K562 (cell line): ENCODE data around the gene MICU1. TPM values are rescaled to one million over a fixed set of nuclear protein-coding genes. Genes with fewer than 3 reads are reported as not detected.
A peak's percentile ranks its signal among the peaks of the same experiment; 100 is the strongest.

Experiments
- CREB3 ChIP-seq: fragments of 450-650 bp; conservative IDR thresholded peaks from 2 replicates; pipeline ENCODE4 v1.6.1; 2016; ENCODE audit warnings: missing genetic modification characterization, low read depth, mild to moderate bottlenecking, missing compliant biosample characterization, moderate library complexity
- CTBP1 ChIP-seq: fragments of 450-650 bp; IDR thresholded peaks from 2 replicates; pipeline ENCODE4 v1.6.1; 2016; ENCODE audit warnings: borderline replicate concordance
- ERF ChIP-seq: fragments of 450-650 bp; formaldehyde crosslinking; IDR thresholded peaks from 2 replicates; pipeline ENCODE4 v1.4.0; 2020; ENCODE audit warnings: mild to moderate bottlenecking, mixed read lengths
- GABPB1 ChIP-seq: sonication (generic); formaldehyde crosslinking; IDR thresholded peaks from 2 replicates; pipeline ENCODE4 v1.8.0; 2022; ENCODE audit warnings: mild to moderate bottlenecking, missing genetic modification reagents
- NELFE ChIP-seq: IDR thresholded peaks from 2 replicates; pipeline ENCODE4 v1.6.1; 2011; ENCODE audit warnings: mild to moderate bottlenecking; ENCODE audit not compliant: insufficient read depth, insufficient read length
- NEUROD1 ChIP-seq: fragments of 150-350 bp; IDR thresholded peaks from 2 replicates; pipeline ENCODE4 v1.6.1; 2014; ENCODE audit warnings: borderline replicate concordance, low read length, low read depth; ENCODE audit not compliant: partially characterized antibody
- PCBP2 ChIP-seq: fragments of 200-400 bp; formaldehyde crosslinking; IDR thresholded peaks from 2 replicates; pipeline ENCODE4 v1.6.1; 2018; ENCODE audit warnings: low read length, low read depth, mild to moderate bottlenecking, moderate library complexity; ENCODE audit not compliant: poor library complexity, severe bottlenecking
- PHB ChIP-seq: fragments of 250-450 bp; sonication (Bioruptor Pico); IDR thresholded peaks from 2 replicates; pipeline ENCODE4 v1.5.0; 2021
- POLR2B ChIP-seq: fragments of 450-650 bp; IDR thresholded peaks from 2 replicates; pipeline ENCODE4 v1.6.1; 2018; ENCODE audit warnings: low read depth; ENCODE audit not compliant: partially characterized antibody
- SIN3B ChIP-seq: fragments of 450-650 bp; IDR thresholded peaks from 2 replicates; pipeline ENCODE4 v1.6.1; 2017; ENCODE audit warnings: low read depth, mild to moderate bottlenecking, moderate library complexity
- TAL1 ChIP-seq: fragments of 450-650 bp; IDR thresholded peaks from 2 replicates; pipeline ENCODE4 v1.6.1; 2016; ENCODE audit warnings: mild to moderate bottlenecking
- THAP12 ChIP-seq: fragments of 250-450 bp; sonication (Bioruptor Pico); IDR thresholded peaks from 2 replicates; pipeline ENCODE4 v1.9.0; 2021; ENCODE audit warnings: mild to moderate bottlenecking, inconsistent platforms
- TOE1 ChIP-seq, 2 experiments: fragments of 450-650 bp in 1 of 2; sonication (generic) in 1 of 2; formaldehyde crosslinking in 1 of 2; IDR thresholded peaks; 2 replicates each; pipeline versions ENCODE4 v1.7.1 to v1.8.0; 2016 to 2022; ENCODE audit warnings: borderline replicate concordance in 2 of 2, mild to moderate bottlenecking in 2 of 2, antibody characterized with exemption in 1 of 2, inconsistent platforms in 1 of 2, low read depth in 1 of 2, missing genetic modification reagents in 1 of 2, moderate library complexity in 1 of 2
- ZBTB1 ChIP-seq: sonication (generic); formaldehyde crosslinking; IDR thresholded peaks from 2 replicates; pipeline ENCODE4 v1.8.1; 2023; ENCODE audit warnings: missing genetic modification reagents, low read depth, mild to moderate bottlenecking, borderline replicate concordance
- ZKSCAN3 ChIP-seq: fragments of 250-450 bp; sonication (Bioruptor Pico); IDR thresholded peaks from 2 replicates; pipeline ENCODE4 v1.4.0; 2020
- ZNF311 ChIP-seq: fragments of 250-450 bp; sonication (Bioruptor Pico); IDR thresholded peaks from 2 replicates; pipeline ENCODE4 v1.4.0; 2020; ENCODE audit warnings: mild to moderate bottlenecking, moderate library complexity
- ZNF695 ChIP-seq: fragments of 450-650 bp; formaldehyde crosslinking; IDR thresholded peaks from 2 replicates; pipeline ENCODE4 v1.4.0; 2020; ENCODE audit warnings: mild to moderate bottlenecking, moderate library complexity
- ZNF76 ChIP-seq: fragments of 250-450 bp; sonication (Bioruptor Pico); IDR thresholded peaks from 2 replicates; pipeline ENCODE4 v1.4.0; 2020; ENCODE audit warnings: mild to moderate bottlenecking, moderate library complexity, borderline replicate concordance
- polyA plus RNA-seq, 8 experiments: library from polyadenylated mRNA; depleted of rRNA in 4 of 8; stranded (reverse) in 5 of 8; unstranded in 3 of 8; fragments of >200 nt; fragmentation: Nextera tagmentation in 2 of 8; fragmentation: Illumina TruSeq in 1 of 8; extraction: Ambion mirVana in 2 of 8; extraction: Trizol in 1 of 8; gene quantifications; 2 replicates each; pipeline versions ENCODE4 v1.2.1 to v1.2.3, GENCODE V29; 2011 to 2014; ENCODE audit warnings: inconsistent platforms in 1 of 8, missing spikeins in 1 of 8
- total RNA-seq, 7 experiments: library from RNA; depleted of rRNA in 6 of 7; stranded (reverse); fragments of >200 nt in 6 of 7; fragmentation: Illumina TruSeq in 2 of 7; extraction: Trizol in 2 of 7; gene quantifications; 2 replicates each; pipeline versions ENCODE4 v1.2.1 to v1.2.3, GENCODE V29; 2011 to 2021; ENCODE audit warnings: low replicate concordance in 1 of 7
- TF ChIP-seq, protein P1 (sequence below): IDR thresholded peaks from 2 replicates; pipeline ENCODE4 v1.6.1; 2014; ENCODE audit warnings: antibody characterized with exemption
- TF ChIP-seq, protein P2 (sequence below): fragments of 450-650 bp; IDR thresholded peaks from 2 replicates; pipeline ENCODE4 v1.6.1; 2016; ENCODE audit warnings: borderline replicate concordance

The MICU1 gene
- total and polyA plus RNA-seq, 9 of the 15 experiments (the other 6 are each of a cell fraction or from before 2014, with no cell fraction given) = 29.3 to 76.8 (median 48.4) TPM

GRCh38 chr10:72319416-72320254 is 306.2 kb downstream of the MICU1 start (continued):
- TF ChIP-seq GABPB1 (CRISPR knock-in tag) (no peak), THAP12 (CRISPR knock-in tag) (0 out of 2 replicates have a peak, but pooled peaks have one; percentile 23), PCBP2 (no peak), ZNF76 (no peak; the same call in none of the 2 replicates), NELFE (no peak), CREB3 (tag) (no peak), ZKSCAN3 (CRISPR knock-in tag) (no peak), ERF (CRISPR knock-in tag) (peak; percentile 47; the same call in 1 of the 2 replicates), PHB (CRISPR knock-in tag) (no peak), CTBP1 (peak; percentile 19), TOE1 (IDR thresholded peaks at IDR 0.05; ENCODE audit: borderline replicate concordance) (no peak), TOE1 (CRISPR knock-in tag; IDR thresholded peaks at IDR 0.05; ENCODE audit: borderline replicate concordance, low read depth) (peak; percentile 61; the same call in 1 of the 2 replicates), POLR2B (no peak), ZNF695 (CRISPR knock-in tag) (no peak), ZNF311 (peak; percentile 85), NEUROD1 (no peak), SIN3B (0 out of 2 replicates have a peak, but pooled peaks have one; percentile 8), TAL1 (no peak), ZBTB1 (CRISPR knock-in tag) (no peak)
- TF ChIP-seq, protein P1, sequence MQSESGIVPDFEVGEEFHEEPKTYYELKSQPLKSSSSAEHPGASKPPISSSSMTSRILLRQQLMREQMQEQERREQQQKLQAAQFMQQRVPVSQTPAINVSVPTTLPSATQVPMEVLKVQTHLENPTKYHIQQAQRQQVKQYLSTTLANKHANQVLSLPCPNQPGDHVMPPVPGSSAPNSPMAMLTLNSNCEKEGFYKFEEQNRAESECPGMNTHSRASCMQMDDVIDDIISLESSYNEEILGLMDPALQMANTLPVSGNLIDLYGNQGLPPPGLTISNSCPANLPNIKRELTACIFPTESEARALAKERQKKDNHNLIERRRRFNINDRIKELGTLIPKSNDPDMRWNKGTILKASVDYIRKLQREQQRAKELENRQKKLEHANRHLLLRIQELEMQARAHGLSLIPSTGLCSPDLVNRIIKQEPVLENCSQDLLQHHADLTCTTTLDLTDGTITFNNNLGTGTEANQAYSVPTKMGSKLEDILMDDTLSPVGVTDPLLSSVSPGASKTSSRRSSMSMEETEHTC = no peak
- TF ChIP-seq, protein P2, sequence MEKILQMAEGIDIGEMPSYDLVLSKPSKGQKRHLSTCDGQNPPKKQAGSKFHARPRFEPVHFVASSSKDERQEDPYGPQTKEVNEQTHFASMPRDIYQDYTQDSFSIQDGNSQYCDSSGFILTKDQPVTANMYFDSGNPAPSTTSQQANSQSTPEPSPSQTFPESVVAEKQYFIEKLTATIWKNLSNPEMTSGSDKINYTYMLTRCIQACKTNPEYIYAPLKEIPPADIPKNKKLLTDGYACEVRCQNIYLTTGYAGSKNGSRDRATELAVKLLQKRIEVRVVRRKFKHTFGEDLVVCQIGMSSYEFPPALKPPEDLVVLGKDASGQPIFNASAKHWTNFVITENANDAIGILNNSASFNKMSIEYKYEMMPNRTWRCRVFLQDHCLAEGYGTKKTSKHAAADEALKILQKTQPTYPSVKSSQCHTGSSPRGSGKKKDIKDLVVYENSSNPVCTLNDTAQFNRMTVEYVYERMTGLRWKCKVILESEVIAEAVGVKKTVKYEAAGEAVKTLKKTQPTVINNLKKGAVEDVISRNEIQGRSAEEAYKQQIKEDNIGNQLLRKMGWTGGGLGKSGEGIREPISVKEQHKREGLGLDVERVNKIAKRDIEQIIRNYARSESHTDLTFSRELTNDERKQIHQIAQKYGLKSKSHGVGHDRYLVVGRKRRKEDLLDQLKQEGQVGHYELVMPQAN = peak; percentile 19; the same call in 1 of the 2 replicates
